ENCODE measurements around the gene DCAF8.

DNA sequence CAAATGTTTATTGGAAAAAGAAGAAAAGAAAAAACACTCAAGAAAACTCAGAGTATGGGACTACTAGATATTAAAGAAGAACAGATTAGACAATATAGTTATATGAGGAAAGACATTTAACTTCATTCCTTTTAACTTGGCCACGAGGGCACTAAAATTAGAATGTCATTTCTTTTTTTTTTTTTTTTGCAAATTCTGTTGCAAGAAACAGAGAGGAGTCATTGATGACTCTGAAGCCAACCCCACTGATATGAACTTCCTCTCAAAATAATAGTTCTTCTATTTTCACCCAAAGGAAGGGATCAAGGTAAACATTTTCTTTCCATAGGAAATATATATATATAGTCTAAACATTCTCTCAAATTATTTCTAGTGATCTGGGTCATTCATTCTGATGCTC is 47.2 kb upstream of the DCAF8 start:
- TF ChIP-seq, protein P1, sequence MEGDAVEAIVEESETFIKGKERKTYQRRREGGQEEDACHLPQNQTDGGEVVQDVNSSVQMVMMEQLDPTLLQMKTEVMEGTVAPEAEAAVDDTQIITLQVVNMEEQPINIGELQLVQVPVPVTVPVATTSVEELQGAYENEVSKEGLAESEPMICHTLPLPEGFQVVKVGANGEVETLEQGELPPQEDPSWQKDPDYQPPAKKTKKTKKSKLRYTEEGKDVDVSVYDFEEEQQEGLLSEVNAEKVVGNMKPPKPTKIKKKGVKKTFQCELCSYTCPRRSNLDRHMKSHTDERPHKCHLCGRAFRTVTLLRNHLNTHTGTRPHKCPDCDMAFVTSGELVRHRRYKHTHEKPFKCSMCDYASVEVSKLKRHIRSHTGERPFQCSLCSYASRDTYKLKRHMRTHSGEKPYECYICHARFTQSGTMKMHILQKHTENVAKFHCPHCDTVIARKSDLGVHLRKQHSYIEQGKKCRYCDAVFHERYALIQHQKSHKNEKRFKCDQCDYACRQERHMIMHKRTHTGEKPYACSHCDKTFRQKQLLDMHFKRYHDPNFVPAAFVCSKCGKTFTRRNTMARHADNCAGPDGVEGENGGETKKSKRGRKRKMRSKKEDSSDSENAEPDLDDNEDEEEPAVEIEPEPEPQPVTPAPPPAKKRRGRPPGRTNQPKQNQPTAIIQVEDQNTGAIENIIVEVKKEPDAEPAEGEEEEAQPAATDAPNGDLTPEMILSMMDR (IDR thresholded peaks at IDR 0.05; ENCODE audit: low read length) = no peak
- no peak for TF ChIP-seq EZH2phosphoT487 (IDR thresholded peaks at IDR 0.05; ENCODE audit: low read length)

Measured in MM.1S (cell line).